H1 (cell line): Measurements from ENCODE around the gene MXRA7. TPM values are rescaled to one million over a fixed set of nuclear protein-coding genes. Genes with fewer than 3 reads are reported as not detected.

ENCODE experiments used
- BRCA1 ChIP-seq: IDR thresholded peaks from 2 replicates; pipeline ENCODE4 v1.6.1; 2012; ENCODE audit warnings: low read depth, low read length, improper control_type of control experiment
- polyA plus RNA-seq, 7 experiments: library from polyadenylated mRNA; depleted of rRNA in 3 of 7; stranded (reverse) in 5 of 7; unstranded in 2 of 7; fragments of >200 nt in 5 of 7; fragments of 200-250 nt in 2 of 7; gene quantifications; 1 replicate in 5 of 7; 2 replicates in 1 of 7; 4 replicates in 1 of 7; pipeline versions ENCODE4 v1.2.1 to v1.2.3, GENCODE V29; 2011 to 2013; ENCODE audit warnings: missing spikeins in 2 of 7, mixed read lengths in 2 of 7
- total RNA-seq: library from RNA; stranded (reverse); fragmentation: NEBNext Ultra II Directional; extraction: Animal tissue kit (Norgen Biotek cat#: 25700); gene quantifications from 2 replicates; pipeline ENCODE4 v1.2.1, GENCODE V29; 2021
- TF ChIP-seq, protein P1 (sequence below): IDR thresholded peaks from 2 replicates; pipeline ENCODE4 v1.6.1; 2012; ENCODE audit warnings: low read length, inconsistent platforms

Gene MXRA7
- total and polyA plus RNA-seq, 2 of the 8 experiments (the other 6 are each of a cell fraction or from before 2014, with no cell fraction given): 17.8 to 26.6 TPM

DNA sequence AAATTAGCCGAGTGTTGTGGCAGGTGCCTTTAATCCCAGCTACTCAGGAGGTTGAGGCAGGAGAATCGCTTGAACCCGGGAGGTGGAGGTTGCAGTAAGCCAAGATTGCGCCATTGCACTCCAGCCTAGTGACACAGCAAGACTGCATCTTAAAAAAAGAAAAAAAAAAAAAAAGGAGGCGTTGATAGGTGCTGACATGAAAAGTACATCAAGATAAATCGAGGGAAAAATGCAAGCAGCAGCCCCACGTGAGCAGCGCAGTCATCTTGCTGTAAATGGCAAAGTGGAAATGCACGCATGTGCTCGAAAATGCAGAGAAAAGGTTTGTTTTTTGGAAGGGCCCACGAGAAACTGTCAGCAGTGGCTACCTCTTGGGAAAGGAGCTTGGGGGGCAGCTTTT lies 20.9 kb downstream of the MXRA7 start (continued):
- TF ChIP-seq, protein P1, sequence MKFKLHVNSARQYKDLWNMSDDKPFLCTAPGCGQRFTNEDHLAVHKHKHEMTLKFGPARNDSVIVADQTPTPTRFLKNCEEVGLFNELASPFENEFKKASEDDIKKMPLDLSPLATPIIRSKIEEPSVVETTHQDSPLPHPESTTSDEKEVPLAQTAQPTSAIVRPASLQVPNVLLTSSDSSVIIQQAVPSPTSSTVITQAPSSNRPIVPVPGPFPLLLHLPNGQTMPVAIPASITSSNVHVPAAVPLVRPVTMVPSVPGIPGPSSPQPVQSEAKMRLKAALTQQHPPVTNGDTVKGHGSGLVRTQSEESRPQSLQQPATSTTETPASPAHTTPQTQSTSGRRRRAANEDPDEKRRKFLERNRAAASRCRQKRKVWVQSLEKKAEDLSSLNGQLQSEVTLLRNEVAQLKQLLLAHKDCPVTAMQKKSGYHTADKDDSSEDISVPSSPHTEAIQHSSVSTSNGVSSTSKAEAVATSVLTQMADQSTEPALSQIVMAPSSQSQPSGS: no peak
- no peak for TF ChIP-seq BRCA1
